Measurements from ENCODE around the gene C3orf80. TPM values are rescaled to one million over a fixed set of nuclear protein-coding genes. Genes with fewer than 3 reads are reported as not detected.

Gene C3orf80
- polyA plus RNA-seq, 1 donor from 2014 or later, result 0.57 TPM

GRCh38 chr3:160259589-160259988 is 34.4 kb downstream of the C3orf80 start:
- H3K9me3 ChIP-seq (ENCODE audit: low read length), result no peaks in the 10 kb centered on the region
- no peak overlapping the region for H3K4me2 ChIP-seq (ENCODE audit: low read length)
- no peak overlapping the region for H3K4me3 ChIP-seq (ENCODE audit: low read length)
- H3K27ac ChIP-seq (ENCODE audit: low read length), result no peak overlapping the region
- no peak overlapping the region for H3K9ac ChIP-seq (ENCODE audit: low read length)
- H3K36me3 ChIP-seq (ENCODE audit: insufficient read depth, low read length), result no peaks in the 10 kb centered on the region
- H2AFZ ChIP-seq (ENCODE audit: low read depth, low read length), result no peak overlapping the region
- H3K9me2 ChIP-seq (ENCODE audit: insufficient read depth, low read length), result no peaks in the 10 kb centered on the region
- H3K27me3 ChIP-seq (ENCODE audit: insufficient read depth, low read depth, low read length), result no peaks in the 10 kb centered on the region
- H3K79me2 ChIP-seq (replicated peaks; ENCODE audit: insufficient read depth, low read length), result no peaks in the 10 kb centered on the region
- H4K20me1 ChIP-seq (ENCODE audit: insufficient read depth), result no peaks in the 10 kb centered on the region
- TF ChIP-seq EP300 (conservative IDR thresholded peaks at IDR 0.05; ENCODE audit: poor library complexity, severe bottlenecking), result no peak
- no peak for TF ChIP-seq TAF1 (IDR thresholded peaks at IDR 0.05; ENCODE audit: low read depth)
- no peak for TF ChIP-seq MXI1 (conservative IDR thresholded peaks at IDR 0.05; ENCODE audit: poor library complexity, severe bottlenecking)
- TF ChIP-seq SMC3 (conservative IDR thresholded peaks at IDR 0.05; ENCODE audit: poor library complexity), result no peak
- no peak for TF ChIP-seq EZH2 (IDR thresholded peaks at IDR 0.05; ENCODE audit: borderline replicate concordance, insufficient read depth, low read length, poor library complexity, severe bottlenecking)
- TF ChIP-seq REST (IDR thresholded peaks at IDR 0.05; ENCODE audit: borderline replicate concordance), result no peak
- TF ChIP-seq RAD21 (conservative IDR thresholded peaks at IDR 0.05), result no peak
- no peak for TF ChIP-seq POLR2AphosphoS5 (IDR thresholded peaks at IDR 0.05)
- TF ChIP-seq CTCF (IDR thresholded peaks at IDR 0.05; ENCODE audit: poor library complexity, severe bottlenecking), result no peak
- H3F3A ChIP-seq (ENCODE audit: insufficient read depth, low read length, poor library complexity, severe bottlenecking), result no peaks in the 10 kb centered on the region

- Histone ChIP-seq H2AFZ (ENCODE audit: low read depth, low read length) (no peak overlapping the region), H3K36me3 (ENCODE audit: insufficient read depth, low read length) (no peaks in the 10 kb centered on the region), H3K27ac (ENCODE audit: low read length) (no peak overlapping the region), H3F3A (ENCODE audit: insufficient read depth, low read length, poor library complexity, severe bottlenecking) (no peaks in the 10 kb centered on the region), H3K9me3 (ENCODE audit: low read length) (no peaks in the 10 kb centered on the region), H3K4me2 (ENCODE audit: low read length) (no peak overlapping the region), H3K27me3 (ENCODE audit: insufficient read depth, low read depth, low read length) (no peaks in the 10 kb centered on the region), H4K20me1 (ENCODE audit: insufficient read depth) (no peaks in the 10 kb centered on the region), H3K9me2 (ENCODE audit: insufficient read depth, low read length) (no peaks in the 10 kb centered on the region), H3K9ac (ENCODE audit: low read length) (no peak overlapping the region), H3K4me3 (ENCODE audit: low read length) (no peak overlapping the region), H3K79me2 (replicated peaks; ENCODE audit: insufficient read depth, low read length) (no peaks in the 10 kb centered on the region)
- TF ChIP-seq EP300 (conservative IDR thresholded peaks at IDR 0.05; ENCODE audit: poor library complexity, severe bottlenecking) (no peak), POLR2AphosphoS5 (IDR thresholded peaks at IDR 0.05) (no peak), EZH2 (IDR thresholded peaks at IDR 0.05; ENCODE audit: borderline replicate concordance, insufficient read depth, low read length, poor library complexity, severe bottlenecking) (no peak), CTCF (IDR thresholded peaks at IDR 0.05; ENCODE audit: poor library complexity, severe bottlenecking) (no peak), REST (IDR thresholded peaks at IDR 0.05; ENCODE audit: borderline replicate concordance) (no peak), TAF1 (IDR thresholded peaks at IDR 0.05; ENCODE audit: low read depth) (no peak), RAD21 (conservative IDR thresholded peaks at IDR 0.05) (no peak), MXI1 (conservative IDR thresholded peaks at IDR 0.05; ENCODE audit: poor library complexity, severe bottlenecking) (no peak), SMC3 (conservative IDR thresholded peaks at IDR 0.05; ENCODE audit: poor library complexity) (no peak)
Observed at GRCh38 chr3:160260587-160261270, 35.5 kb downstream of the C3orf80 start.

Measured in neural cell (in vitro differentiated cells).